GM13977 (cell line): ENCODE results near the gene PELI1.

ENCODE experiments used
- DNase-seq: peaks from one replicate; pipeline ENCODE4 v3.0.0; 2012; ENCODE audit warnings: low spot score
- in situ Hi-C: fragments of 300-500 bp; cut with MboI; formaldehyde crosslinking; loops from one replicate; pipeline ENCODE4 v1.12.0; 2022; ENCODE audit warnings: low sequenced_read_pairs, low pct_unique_long_range_greater_than_20kb, mixed read lengths, inconsistent platforms; ENCODE audit not compliant: unreplicated experiment
- TF ChIP-seq, protein P1 (sequence below): IDR thresholded peaks from 2 replicates; pipeline ENCODE4 v1.5.1; 2012; ENCODE audit warnings: mild to moderate bottlenecking, control low read depth; ENCODE audit not compliant: insufficient read depth; ENCODE audit errors: extremely low read depth, missing control alignments

The PELI1 gene

DNA sequence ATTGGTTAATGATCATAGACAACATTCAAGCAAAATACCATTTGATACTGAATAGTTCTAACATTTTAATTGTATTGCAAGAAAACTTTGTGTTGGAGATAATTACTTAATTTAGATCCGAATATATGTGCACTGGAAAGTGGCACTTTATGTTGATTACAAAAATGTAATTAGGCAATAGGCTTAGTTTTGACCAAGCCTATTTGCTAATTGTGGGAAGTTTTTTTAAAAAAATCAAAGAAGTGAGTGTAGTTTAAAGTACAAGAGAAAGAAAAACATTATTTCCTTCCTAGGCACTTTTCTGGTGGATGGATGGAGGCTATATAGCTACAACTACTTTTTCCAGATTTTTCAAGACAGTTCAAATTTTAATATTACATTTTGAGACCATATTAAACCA, 18.3 kb upstream of the PELI1 start:
- DNase-seq: no peak
- in situ Hi-C loops: no loop called here
- TF ChIP-seq, protein P1, sequence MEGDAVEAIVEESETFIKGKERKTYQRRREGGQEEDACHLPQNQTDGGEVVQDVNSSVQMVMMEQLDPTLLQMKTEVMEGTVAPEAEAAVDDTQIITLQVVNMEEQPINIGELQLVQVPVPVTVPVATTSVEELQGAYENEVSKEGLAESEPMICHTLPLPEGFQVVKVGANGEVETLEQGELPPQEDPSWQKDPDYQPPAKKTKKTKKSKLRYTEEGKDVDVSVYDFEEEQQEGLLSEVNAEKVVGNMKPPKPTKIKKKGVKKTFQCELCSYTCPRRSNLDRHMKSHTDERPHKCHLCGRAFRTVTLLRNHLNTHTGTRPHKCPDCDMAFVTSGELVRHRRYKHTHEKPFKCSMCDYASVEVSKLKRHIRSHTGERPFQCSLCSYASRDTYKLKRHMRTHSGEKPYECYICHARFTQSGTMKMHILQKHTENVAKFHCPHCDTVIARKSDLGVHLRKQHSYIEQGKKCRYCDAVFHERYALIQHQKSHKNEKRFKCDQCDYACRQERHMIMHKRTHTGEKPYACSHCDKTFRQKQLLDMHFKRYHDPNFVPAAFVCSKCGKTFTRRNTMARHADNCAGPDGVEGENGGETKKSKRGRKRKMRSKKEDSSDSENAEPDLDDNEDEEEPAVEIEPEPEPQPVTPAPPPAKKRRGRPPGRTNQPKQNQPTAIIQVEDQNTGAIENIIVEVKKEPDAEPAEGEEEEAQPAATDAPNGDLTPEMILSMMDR: no peak

DNA sequence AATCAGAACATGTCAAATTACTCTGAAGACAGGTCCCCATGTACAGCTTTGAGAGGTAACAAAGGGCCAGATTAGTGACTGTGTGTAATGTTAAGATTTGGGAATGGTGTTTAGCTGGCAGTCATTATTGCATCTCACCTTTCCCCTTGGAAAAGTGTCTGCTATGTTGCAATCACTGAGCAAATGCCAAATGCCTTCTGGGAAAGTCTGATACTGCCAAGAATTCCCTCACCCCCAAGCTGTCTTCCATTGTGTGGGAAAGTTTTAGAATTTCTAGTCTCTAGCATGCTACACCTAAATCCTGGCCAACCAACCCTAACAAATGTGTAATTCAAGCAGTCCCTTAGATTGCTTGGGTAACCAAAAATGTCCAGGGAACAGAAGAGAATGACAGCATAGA, 13.6 kb upstream of the PELI1 start:
- no peak for DNase-seq
- in situ Hi-C loops: no loop called here
- TF ChIP-seq, protein P1: no peak

DNA sequence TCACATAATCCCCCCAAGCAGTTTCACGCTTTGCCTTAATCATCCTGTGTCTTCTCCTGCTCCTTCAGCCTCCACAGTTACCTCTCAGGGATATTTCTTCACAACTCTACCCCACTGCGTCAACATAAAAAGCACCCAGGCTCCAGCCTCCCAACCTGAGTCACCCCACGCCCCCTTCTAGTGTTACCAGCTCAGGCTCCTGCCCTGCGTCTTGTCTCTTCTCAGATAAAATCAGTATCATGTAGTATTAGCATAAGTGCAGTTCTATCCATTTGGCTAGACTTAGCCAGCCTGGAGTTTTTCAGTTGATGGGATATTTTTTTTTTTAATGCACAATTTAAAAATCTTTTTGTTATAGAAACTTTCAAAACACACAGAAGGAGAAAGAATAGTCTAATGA, 9.6 kb upstream of the PELI1 start:
- DNase-seq: no peak
- TF ChIP-seq, protein P1: no peak
- in situ Hi-C loops: no loop called here

DNA sequence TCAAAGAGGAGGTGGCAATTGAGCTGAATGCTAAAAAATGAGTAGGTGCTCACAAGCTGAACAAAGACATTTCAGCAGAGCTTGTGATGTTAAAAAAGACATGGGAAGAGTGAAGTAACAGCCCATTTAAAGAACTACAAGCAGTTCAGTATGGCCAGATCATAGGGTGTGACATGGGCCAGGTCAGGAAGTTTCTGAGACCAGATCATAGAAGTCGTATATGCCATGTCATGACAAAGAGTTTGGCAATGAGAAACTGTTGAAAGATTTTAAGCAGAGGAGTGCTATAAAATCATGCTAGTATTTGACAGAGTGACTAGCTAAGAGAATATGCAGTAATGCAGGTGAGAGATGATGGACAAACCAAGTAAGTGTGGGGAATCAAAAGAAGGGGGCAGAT, 7.3 kb upstream of the PELI1 start:
- TF ChIP-seq, protein P1: no peak
- in situ Hi-C loops: no loop called here
- no peak for DNase-seq

DNA sequence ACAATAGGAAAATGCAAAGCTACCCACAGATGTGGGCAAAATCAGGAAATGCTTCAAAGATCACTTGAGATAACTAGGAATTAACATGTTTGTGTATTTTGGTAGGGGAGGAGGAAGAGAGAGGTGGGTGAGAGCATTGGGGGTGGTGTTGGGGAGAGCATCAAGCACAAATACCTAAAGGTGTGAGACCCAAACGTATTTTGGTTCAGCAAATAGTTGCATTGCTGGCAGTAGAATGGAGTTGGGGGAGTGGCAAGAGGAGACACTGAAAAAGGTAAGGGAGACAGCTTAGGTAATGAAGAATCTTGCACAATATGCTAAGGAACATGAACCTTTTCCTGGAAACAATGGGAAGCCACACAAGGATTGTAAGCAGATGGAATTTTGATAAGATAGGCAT, 1.5 kb upstream of the PELI1 start:
- TF ChIP-seq, protein P1: no peak
- in situ Hi-C loops: no loop called here
- DNase-seq: no peak

DNA sequence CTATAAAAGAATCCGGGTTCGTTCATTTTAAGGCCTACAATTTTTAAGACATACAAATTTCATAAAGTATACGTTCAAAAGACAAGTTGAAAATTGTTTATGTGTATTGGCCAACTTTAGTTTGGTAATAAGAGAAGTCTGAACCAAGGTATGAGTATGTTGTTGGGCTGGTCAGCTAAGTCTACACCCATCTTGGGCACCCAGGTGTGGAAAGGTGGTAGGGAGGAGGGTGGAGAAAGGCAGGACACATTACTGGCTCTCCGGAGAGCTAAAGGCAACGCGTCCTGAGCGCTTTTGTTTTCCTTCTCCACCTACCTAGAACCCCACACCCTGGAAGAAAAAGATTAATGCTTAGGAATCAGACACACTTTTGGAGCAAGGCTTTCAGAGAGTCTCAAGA, 899 bp upstream of the PELI1 start:
- in situ Hi-C loops: no loop called here
- TF ChIP-seq, protein P1: no peak
- DNase-seq: no peak
